ENCODE data around the gene MGST3.

DNA sequence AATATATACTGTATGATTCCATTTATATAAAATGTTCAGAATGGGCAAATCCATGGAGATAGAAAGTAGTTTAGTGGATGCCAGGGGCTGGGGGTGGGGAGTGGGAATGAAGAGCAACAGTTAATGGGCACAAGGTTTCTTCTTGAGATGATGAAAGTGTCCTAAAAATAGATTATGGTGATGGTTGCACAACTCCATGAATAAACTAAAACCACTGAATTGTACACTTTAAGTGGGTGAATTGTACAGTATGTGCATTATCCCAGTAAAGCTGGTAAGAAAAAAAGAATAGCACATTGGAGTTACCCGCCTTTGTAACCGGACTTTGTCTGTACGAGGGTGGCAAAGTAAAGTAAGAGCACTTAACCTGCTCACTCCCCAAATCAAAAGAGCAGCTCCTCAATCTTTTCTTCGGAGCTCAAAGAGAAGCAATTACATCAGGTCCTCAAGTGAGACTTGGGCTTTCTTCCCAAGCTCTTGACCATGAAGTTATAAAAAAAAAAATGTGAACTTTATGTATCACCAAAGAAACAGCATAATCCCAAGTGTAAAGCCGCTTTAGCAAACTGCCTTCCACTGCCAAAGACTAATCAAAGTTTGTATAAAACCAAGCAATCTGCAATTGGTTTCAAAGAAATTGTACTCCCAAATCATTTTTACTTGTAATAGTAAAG is 35.3 kb downstream of the MGST3 start:
- TF ChIP-seq EP300 (IDR thresholded peaks at IDR 0.05; ENCODE audit: borderline replicate concordance in 1 of 2, low read depth in 1 of 2, low read length in 1 of 2) (no peak), MEF2A (IDR thresholded peaks at IDR 0.05; ENCODE audit: borderline replicate concordance, low read depth) (no peak), POLR2AphosphoS5 (IDR thresholded peaks at IDR 0.05; ENCODE audit: low read depth, low read length) (no peak), SIN3A (IDR thresholded peaks at IDR 0.05; ENCODE audit: borderline replicate concordance, low read depth, low read length) (no peak), CHD2 (IDR thresholded peaks at IDR 0.05; ENCODE audit: low read length, partially characterized antibody) (no peak), FOXJ3 (CRISPR knock-in tag; IDR thresholded peaks at IDR 0.05) (no peak)
- TF ChIP-seq, protein P1, sequence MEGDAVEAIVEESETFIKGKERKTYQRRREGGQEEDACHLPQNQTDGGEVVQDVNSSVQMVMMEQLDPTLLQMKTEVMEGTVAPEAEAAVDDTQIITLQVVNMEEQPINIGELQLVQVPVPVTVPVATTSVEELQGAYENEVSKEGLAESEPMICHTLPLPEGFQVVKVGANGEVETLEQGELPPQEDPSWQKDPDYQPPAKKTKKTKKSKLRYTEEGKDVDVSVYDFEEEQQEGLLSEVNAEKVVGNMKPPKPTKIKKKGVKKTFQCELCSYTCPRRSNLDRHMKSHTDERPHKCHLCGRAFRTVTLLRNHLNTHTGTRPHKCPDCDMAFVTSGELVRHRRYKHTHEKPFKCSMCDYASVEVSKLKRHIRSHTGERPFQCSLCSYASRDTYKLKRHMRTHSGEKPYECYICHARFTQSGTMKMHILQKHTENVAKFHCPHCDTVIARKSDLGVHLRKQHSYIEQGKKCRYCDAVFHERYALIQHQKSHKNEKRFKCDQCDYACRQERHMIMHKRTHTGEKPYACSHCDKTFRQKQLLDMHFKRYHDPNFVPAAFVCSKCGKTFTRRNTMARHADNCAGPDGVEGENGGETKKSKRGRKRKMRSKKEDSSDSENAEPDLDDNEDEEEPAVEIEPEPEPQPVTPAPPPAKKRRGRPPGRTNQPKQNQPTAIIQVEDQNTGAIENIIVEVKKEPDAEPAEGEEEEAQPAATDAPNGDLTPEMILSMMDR (IDR thresholded peaks at IDR 0.05): no peak
- TF ChIP-seq, protein P2, sequence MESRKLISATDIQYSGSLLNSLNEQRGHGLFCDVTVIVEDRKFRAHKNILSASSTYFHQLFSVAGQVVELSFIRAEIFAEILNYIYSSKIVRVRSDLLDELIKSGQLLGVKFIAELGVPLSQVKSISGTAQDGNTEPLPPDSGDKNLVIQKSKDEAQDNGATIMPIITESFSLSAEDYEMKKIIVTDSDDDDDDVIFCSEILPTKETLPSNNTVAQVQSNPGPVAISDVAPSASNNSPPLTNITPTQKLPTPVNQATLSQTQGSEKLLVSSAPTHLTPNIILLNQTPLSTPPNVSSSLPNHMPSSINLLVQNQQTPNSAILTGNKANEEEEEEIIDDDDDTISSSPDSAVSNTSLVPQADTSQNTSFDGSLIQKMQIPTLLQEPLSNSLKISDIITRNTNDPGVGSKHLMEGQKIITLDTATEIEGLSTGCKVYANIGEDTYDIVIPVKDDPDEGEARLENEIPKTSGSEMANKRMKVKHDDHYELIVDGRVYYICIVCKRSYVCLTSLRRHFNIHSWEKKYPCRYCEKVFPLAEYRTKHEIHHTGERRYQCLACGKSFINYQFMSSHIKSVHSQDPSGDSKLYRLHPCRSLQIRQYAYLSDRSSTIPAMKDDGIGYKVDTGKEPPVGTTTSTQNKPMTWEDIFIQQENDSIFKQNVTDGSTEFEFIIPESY (IDR thresholded peaks at IDR 0.05; ENCODE audit: borderline replicate concordance, low read depth): no peak
- TF ChIP-seq, protein P3, sequence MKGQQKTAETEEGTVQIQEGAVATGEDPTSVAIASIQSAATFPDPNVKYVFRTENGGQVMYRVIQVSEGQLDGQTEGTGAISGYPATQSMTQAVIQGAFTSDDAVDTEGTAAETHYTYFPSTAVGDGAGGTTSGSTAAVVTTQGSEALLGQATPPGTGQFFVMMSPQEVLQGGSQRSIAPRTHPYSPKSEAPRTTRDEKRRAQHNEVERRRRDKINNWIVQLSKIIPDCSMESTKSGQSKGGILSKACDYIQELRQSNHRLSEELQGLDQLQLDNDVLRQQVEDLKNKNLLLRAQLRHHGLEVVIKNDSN (IDR thresholded peaks at IDR 0.05; ENCODE audit: borderline replicate concordance, low read depth): no peak
